GM12873 (cell line): ENCODE results near the gene ZNF202.

Source experiments
- CTCF ChIP-seq: IDR thresholded peaks from 2 replicates; pipeline ENCODE4 v1.5.1; 2012; ENCODE audit warnings: low read depth, mild to moderate bottlenecking, moderate library complexity, low read length, control low read depth; ENCODE audit not compliant: insufficient read depth; ENCODE audit errors: missing control alignments

The ZNF202 gene

GRCh38 chr11:123682696-123683410 lies 58.6 kb downstream of the ZNF202 start:
- TF ChIP-seq CTCF = no peak

- no peak for TF ChIP-seq CTCF
Observed at GRCh38 chr11:123681030-123681429, 60.4 kb downstream of the ZNF202 start.

GRCh38 chr11:123678246-123678645 lies 63.2 kb downstream of the ZNF202 start:
- TF ChIP-seq CTCF = no peak

GRCh38 chr11:123677510-123677909 lies 64.0 kb downstream of the ZNF202 start:
- no peak for TF ChIP-seq CTCF

- TF ChIP-seq CTCF = no peak
Observed at GRCh38 chr11:123674297-123674696, 67.2 kb downstream of the ZNF202 start.
